K562 (cell line): ENCODE results near the gene USP4. TPM values are rescaled to one million over a fixed set of nuclear protein-coding genes. Genes with fewer than 3 reads are reported as not detected.
"Not testable (repeated sequence)": the region's sequence is repeated elsewhere in the genome, so short reads cannot be mapped to it uniquely, and the experiment has no call there.

Experiments
- ATAC-seq: fragments of 200-7000 bp; cut with Tn5 transposase; 3 replicates; pipeline ENCODE4 v1.9.1; 2020; ENCODE audit warnings: moderate library complexity
- BruUV-seq: library from RNA; stranded (reverse); fragments of 400-500 nt; replicated peaks from 2 replicates; lab custom pipeline; 2021; lab: Mats Ljungman, UMichigan
- CTCF ChIA-PET: fragments of 300-600 bp; formaldehyde crosslinking; extraction: SDS; loops from one replicate; lab custom pipeline; 2021; ENCODE audit warnings: low intra/inter-chr PET ratio; lab: Yijun Ruan, JAX
- POLR2A ChIA-PET: fragments of 300-600, 350-650 bp; sonication (Branson Sonifier 250); formaldehyde crosslinking; extraction: SDS; loops from one replicate; lab custom pipeline; 2021; ENCODE audit warnings: antibody characterized with exemption, inconsistent platforms; lab: Yijun Ruan, JAX
- DNase-seq, 4 experiments: peaks; one replicate each; pipeline versions ENCODE4 v3.0.0 to v3.0.0-alpha.2; 2011 to 2018; ENCODE audit warnings: low spot score in 3 of 4, mixed read lengths in 3 of 4; ENCODE audit errors: extremely low read depth in 1 of 4
- FAIRE-seq: peaks from 2 replicates; lab custom pipeline; 2011; peaks lifted over from hg19 to GRCh38; lab: Jason Lieb, UNC
- H2AFZ ChIP-seq: 2 replicates; pipeline ENCODE4 v1.6.0; 2011; ENCODE audit warnings: low read depth, low read length, control low read depth, inconsistent platforms
- H3K27ac ChIP-seq: fragments of 200-600 bp; 3 replicates; pipeline ENCODE4 v1.8.0; 2011; ENCODE audit warnings: low read depth, mild to moderate bottlenecking, control low read depth, inconsistent platforms, low read length, moderate library complexity, mixed read lengths; ENCODE audit errors: extremely low read depth
- H3K27me3 ChIP-seq, 2 experiments: fragments of 300-600 bp in 1 of 2; 2 replicates in 1 of 2; 3 replicates in 1 of 2; pipeline versions ENCODE4 v1.6.0 to v1.8.0; 2011; ENCODE audit warnings: inconsistent platforms in 2 of 2, low read length in 2 of 2, mild to moderate bottlenecking in 1 of 2, mixed read lengths in 1 of 2, moderate library complexity in 1 of 2; ENCODE audit not compliant: control insufficient read depth in 2 of 2, insufficient read depth in 2 of 2
- H3K36me3 ChIP-seq: fragments of 300-600 bp; 3 replicates; pipeline ENCODE4 v1.8.0; 2011; ENCODE audit warnings: mild to moderate bottlenecking, low read length, inconsistent platforms; ENCODE audit not compliant: control insufficient read depth, insufficient read depth
- H3K4me1 ChIP-seq, 2 experiments: fragments of 200-600 bp in 1 of 2; replicated peaks in 1 of 2; 2 replicates in 1 of 2; 3 replicates in 1 of 2; pipeline versions ENCODE4 v1.5.1 to v1.8.0; 2011; ENCODE audit warnings: inconsistent platforms in 2 of 2, low read length in 2 of 2, mild to moderate bottlenecking in 1 of 2, mixed read lengths in 1 of 2, moderate library complexity in 1 of 2; ENCODE audit not compliant: control insufficient read depth in 2 of 2, insufficient read depth in 2 of 2
- H3K4me2 ChIP-seq: 2 replicates; pipeline ENCODE4 v1.6.1; 2011; ENCODE audit warnings: low read length, control low read depth, inconsistent platforms, mixed read lengths; ENCODE audit not compliant: insufficient read depth
- H3K4me3 ChIP-seq: fragments of 200-600 bp; sonication (generic), shearing (Covaris generic); 2 replicates; pipeline ENCODE4 v1.5.1; 2016; ENCODE audit warnings: control low read depth, inconsistent platforms
- H3K79me2 ChIP-seq: fragments of 200-600 bp; 3 replicates; pipeline ENCODE4 v1.8.0; 2011; ENCODE audit warnings: low read length, inconsistent platforms; ENCODE audit not compliant: control insufficient read depth, insufficient read depth
- H3K9ac ChIP-seq, 2 experiments: 2 replicates each; pipeline versions ENCODE4 v1.6.0 to v1.6.1; 2011; ENCODE audit warnings: low read depth in 2 of 2, low read length in 2 of 2, control low read depth in 1 of 2, inconsistent platforms in 1 of 2, mild to moderate bottlenecking in 1 of 2, mixed read lengths in 1 of 2; ENCODE audit not compliant: insufficient read depth in 1 of 2
- H3K9me1 ChIP-seq: one replicate; pipeline ENCODE4 v1.6.0; 2011; ENCODE audit warnings: inconsistent platforms, mild to moderate bottlenecking, low read length, moderate library complexity; ENCODE audit not compliant: control insufficient read depth, insufficient read depth
- H3K9me3 ChIP-seq: replicated peaks from 2 replicates; pipeline ENCODE4 v1.5.1; 2011; ENCODE audit warnings: low read depth, low read length, inconsistent platforms; ENCODE audit not compliant: control insufficient read depth, insufficient read depth
- H4K20me1 ChIP-seq: replicated peaks from 2 replicates; pipeline ENCODE4 v1.6.1; 2011; ENCODE audit warnings: low read length, inconsistent platforms, mixed read lengths; ENCODE audit not compliant: control insufficient read depth, insufficient read depth
- BACH1 ChIP-seq: fragments of 200-800 bp; sonication (Bioruptor generic); IDR thresholded peaks from 2 replicates; pipeline ENCODE4 v1.6.1; 2016; ENCODE audit warnings: missing genetic modification characterization, missing compliant biosample characterization
- BCOR ChIP-seq: fragments of 450-650 bp; IDR thresholded peaks from 2 replicates; pipeline ENCODE4 v1.6.1; 2016
- WGBS: fragments of 100-300 bp; shearing (Covaris generic); methylation state at CpG from one replicate; pipeline ENCODE4 v1.1.6; 2016; ENCODE audit warnings: low coverage, mixed read lengths; ENCODE audit not compliant: insufficient coverage; ENCODE audit errors: missing lambda C conversion rate; 5-methylcytosine and 5-hydroxymethylcytosine counted together
- in situ Hi-C: fragments of 300-500 bp; cut with MboI; formaldehyde crosslinking; loops from 4 replicates; pipeline ENCODE4 v1.15.0; 2018; ENCODE audit warnings: inconsistent platforms, mixed read lengths
- intact Hi-C: fragments of 100-400 bp; cut with micrococcal nuclease; formaldehyde crosslinking; loops from 2 replicates; pipeline ENCODE4 v1.14.2; 2022
- polyA plus RNA-seq, 8 experiments: library from polyadenylated mRNA; depleted of rRNA in 4 of 8; stranded (reverse) in 5 of 8; unstranded in 3 of 8; fragments of >200 nt; fragmentation: Nextera tagmentation in 2 of 8; fragmentation: Illumina TruSeq in 1 of 8; extraction: Ambion mirVana in 2 of 8; extraction: Trizol in 1 of 8; gene quantifications; 2 replicates each; pipeline versions ENCODE4 v1.2.1 to v1.2.3, GENCODE V29; 2011 to 2014; ENCODE audit warnings: inconsistent platforms in 1 of 8, missing spikeins in 1 of 8
- total RNA-seq, 7 experiments: library from RNA; depleted of rRNA in 6 of 7; stranded (reverse); fragments of >200 nt in 6 of 7; fragmentation: Illumina TruSeq in 2 of 7; extraction: Trizol in 2 of 7; gene quantifications; 2 replicates each; pipeline versions ENCODE4 v1.2.1 to v1.2.3, GENCODE V29; 2011 to 2021; ENCODE audit warnings: low replicate concordance in 1 of 7

Gene USP4
- total and polyA plus RNA-seq, 9 of the 15 experiments (the other 6 are each of a cell fraction or from before 2014, with no cell fraction given) = 11.8 to 40.4 (median 22.9) TPM

GRCh38 chr3:49348361-49348760 is 8.5 kb upstream of the USP4 start:
- BruUV-seq, intact Hi-C loops, H3K4me2 ChIP-seq, H3K27me3 ChIP-seq, H3K36me3 ChIP-seq, H3K9me1 ChIP-seq, H3K79me2 ChIP-seq, DNase-seq, CTCF ChIA-PET, H3K9me3 ChIP-seq, in situ Hi-C loops, H3K4me3 ChIP-seq, FAIRE-seq, ATAC-seq, H4K20me1 ChIP-seq, H3K9ac ChIP-seq, H3K27ac ChIP-seq, H2AFZ ChIP-seq: not testable (repeated sequence)
- peaks cover 23 to 30% of the 10 kb centered on the region in 2 experiments for H3K4me1 ChIP-seq
- peak; percentile 64; the same call in 1 of the 2 replicates for TF ChIP-seq BCOR
- WGBS = 93% methylated on average over 5 of the region's 12 CpGs
- POLR2A ChIA-PET = interaction anchor here (0.7 to 1.2 kb wide), 4 partner anchors 8 to 757 kb away, joined by 3 to 4 read pairs (median 4); partner anchors contain the start of genes RHOA, TCTA and USP4

GRCh38 chr3:49346797-49347251 is 7.0 kb upstream of the USP4 start:
- Histone ChIP-seq H3K36me3 (no peaks in the 10 kb centered on the region), H3K9ac (no peak overlapping the region), H3K27ac (no peak overlapping the region), H3K4me2 (no peak overlapping the region), H3K4me1 (peaks cover 23 to 26% of the 10 kb centered on the region in 2 experiments), H3K4me3 (no peak overlapping the region), H3K9me1 (peaks cover 3% of the 10 kb centered on the region), H3K9me3 (no peaks in the 10 kb centered on the region), H4K20me1 (no peaks in the 10 kb centered on the region), H3K27me3 (no peaks in the 10 kb centered on the region), H2AFZ (no peak overlapping the region), H3K79me2 (no peaks in the 10 kb centered on the region)
- no peak for TF ChIP-seq BACH1 (tag)
- WGBS = 81% methylated on average over 6 of the region's 6 CpGs
- intact Hi-C loops = no loop called here
- DNase-seq (no peak), ATAC-seq (no peak), FAIRE-seq (no peak)
- ChIA-PET CTCF (no interaction called here), POLR2A (interaction anchor here (0.7 kb wide), 1 partner anchor 28 kb away, joined by 3 read pairs; no protein-coding TSS in a partner anchor)
- BruUV-seq = no TSS peak
- in situ Hi-C loops = no loop called here
